Stimulated activated CD8-positive, alpha-beta memory T cell treated with anti-CD3 and anti-CD28 coated beads, Interleukin-4, amount 100 ng/mL, for 4 hours (primary cell): ENCODE data around the gene TMEM106A.
"Not testable (repeated sequence)": the region's sequence is repeated elsewhere in the genome, so short reads cannot be mapped to it uniquely, and the experiment has no call there.

Experiments
- DNase-seq, 2 donors: peaks; one replicate each; pipeline ENCODE4 v3.0.0-alpha.2; 2020; ENCODE audit warnings: low read depth in 2 of 2, low spot score in 1 of 2

TMEM106A gene

GRCh38 chr17:43211480-43212402, at the start of gene TMEM106A:
Gene TMEM106A (plus strand): TSS chr17:43211875. CDS start chr17:43213042, 1,167 bp downstream.
- peak; percentile 43 to 46 for DNase-seq

GRCh38 chr17:43165971-43166370, 45.7 kb upstream of the TMEM106A start:
- DNase-seq = not testable (repeated sequence)

- DNase-seq = no peak
These were observed 42.0 kb upstream of the TMEM106A start for GRCh38 chr17:43169561-43170139.

GRCh38 chr17:43170140-43170765, 41.4 kb upstream of the TMEM106A start:
- peak; percentile 62 to 77 for DNase-seq

- peak; percentile 88 for DNase-seq
These were observed 40.7 kb upstream of the TMEM106A start, which contains the start of gene NBR1 for GRCh38 chr17:43170766-43171585. Gene NBR1 (plus strand): TSS chr17:43171214. CDS start chr17:43175800, 4,586 bp downstream.

GRCh38 chr17:43171586-43172487, 39.8 kb upstream of the TMEM106A start:
- DNase-seq = no peak

GRCh38 chr17:43175213-43176118, 36.2 kb upstream of the TMEM106A start:
- DNase-seq = no peak

GRCh38 chr17:43176119-43176570, 35.5 kb upstream of the TMEM106A start:
- DNase-seq = no peak

- no peak for DNase-seq
These were observed 27.8 kb upstream of the TMEM106A start for GRCh38 chr17:43183921-43184320.

- not testable (repeated sequence) for DNase-seq
These were observed 25.0 kb upstream of the TMEM106A start for GRCh38 chr17:43186656-43187055.

- no peak for DNase-seq
These were observed 18.4 kb upstream of the TMEM106A start for GRCh38 chr17:43193251-43193650.

GRCh38 chr17:43199633-43200032, 12.0 kb upstream of the TMEM106A start:
- no peak for DNase-seq

- DNase-seq = no peak
These were observed 11.5 kb upstream of the TMEM106A start for GRCh38 chr17:43200127-43200526.

GRCh38 chr17:43203013-43203412, 8.7 kb upstream of the TMEM106A start:
- not testable (repeated sequence) for DNase-seq

GRCh38 chr17:43210576-43210975, 1.1 kb upstream of the TMEM106A start:
- DNase-seq = no peak

- DNase-seq = no peak
These were observed 574 bp upstream of the TMEM106A start for GRCh38 chr17:43211123-43211479.

GRCh38 chr17:43212641-43213490, 1.2 kb downstream of the TMEM106A start:
- no peak for DNase-seq

GRCh38 chr17:43213545-43213944, 1.9 kb downstream of the TMEM106A start:
- DNase-seq = no peak
